Suprapubic skin (tissue), 4 donors: ENCODE data around the gene TMEM203. TPM values are rescaled to one million over a fixed set of nuclear protein-coding genes. Genes with fewer than 3 reads are reported as not detected.
A peak's percentile ranks its signal among the peaks of the same experiment; 100 is the strongest.

ENCODE experiments used
- DNase-seq, 2 donors: peaks; one replicate each; pipeline ENCODE4 v3.0.0-alpha.2; 2019; ENCODE audit warnings: low spot score in 2 of 2
- H3K27ac ChIP-seq: fragments of 200-600 bp; sonication (generic); one replicate; pipeline ENCODE4 v1.5.1; 2019
- H3K27me3 ChIP-seq: fragments of 200-600 bp; sonication (generic); one replicate; pipeline ENCODE4 v1.5.1; 2019
- H3K36me3 ChIP-seq: fragments of 200-600 bp; sonication (generic); one replicate; pipeline ENCODE4 v1.5.1; 2019
- H3K4me1 ChIP-seq: fragments of 200-600 bp; sonication (generic); one replicate; pipeline ENCODE4 v1.5.1; 2019
- H3K4me3 ChIP-seq: fragments of 200-600 bp; sonication (generic); one replicate; pipeline ENCODE4 v1.5.1; 2019; ENCODE audit warnings: mild to moderate bottlenecking
- H3K9me3 ChIP-seq: fragments of 200-600 bp; sonication (generic); one replicate; pipeline ENCODE4 v1.5.1; 2019
- CTCF ChIP-seq, 2 donors: fragments of 200-600 bp in 1 of 2; fragments of 450-650 bp in 1 of 2; sonication (generic) in 1 of 2; IDR thresholded peaks; one replicate each; pipeline ENCODE4 v1.5.1; 2016 to 2019; ENCODE audit warnings: antibody characterized with exemption in 2 of 2, mild to moderate bottlenecking in 1 of 2, moderate library complexity in 1 of 2
- EP300 ChIP-seq: sonication (generic); formaldehyde crosslinking; IDR thresholded peaks from one replicate; pipeline ENCODE4 v1.6.1; 2017; ENCODE audit warnings: antibody characterized with exemption
- POLR2A ChIP-seq, 2 donors: fragments of 450-650 bp; IDR thresholded peaks; one replicate each; pipeline ENCODE4 v1.6.1; 2017; ENCODE audit warnings: antibody characterized with exemption in 2 of 2, mild to moderate bottlenecking in 2 of 2, moderate library complexity in 2 of 2
- POLR2AphosphoS5 ChIP-seq, 3 donors: sonication (generic); formaldehyde crosslinking; IDR thresholded peaks; one replicate each; pipeline ENCODE4 v1.6.1; 2017; ENCODE audit warnings: antibody characterized with exemption in 3 of 3
- WGBS: methylation state at CpG from one replicate; pipeline ENCODE4 v1.1.5; 2018; 5-methylcytosine and 5-hydroxymethylcytosine counted together
- total RNA-seq, 4 donors: library from RNA; depleted of rRNA; stranded (reverse); fragments of >200 nt; gene quantifications; one replicate each; pipeline ENCODE4 v1.1.0, GENCODE V29; 2016

TMEM203 gene
- total RNA-seq, 4 donors from 2014 or later, result 25.0 to 52.4 (median 40.8) TPM

- peak in 1 of 2 donors; percentile 88 for DNase-seq
Observed at GRCh38 chr9:137217276-137218211, 12.1 kb upstream of the TMEM203 start.

GRCh38 chr9:137216188-137216965 is 10.9 kb upstream of the TMEM203 start:
- Histone ChIP-seq H3K9me3 (no peaks in the 10 kb centered on the region), H3K27ac (no peak overlapping the region), H3K4me3 (no peak overlapping the region), H3K4me1 (peaks cover 27% of the 10 kb centered on the region), H3K36me3 (peaks cover 10% of the 10 kb centered on the region), H3K27me3 (no peaks in the 10 kb centered on the region)
- 100% methylated on average over 3 of the region's 30 CpGs for WGBS
- TF ChIP-seq POLR2AphosphoS5 (IDR thresholded peaks at IDR 0.05), result no peak
- no peak for TF ChIP-seq CTCF (IDR thresholded peaks at IDR 0.05)
- TF ChIP-seq EP300, result no peak
- TF ChIP-seq POLR2A (IDR thresholded peaks at IDR 0.05), result no peak
- no peak for DNase-seq

More at GRCh38 chr9:137217276-137218211, 12.1 kb upstream of the TMEM203 start:
- peaks cover 10% of the 10 kb centered on the region for H3K36me3 ChIP-seq
- no peaks in the 10 kb centered on the region for H3K9me3 ChIP-seq
- H3K4me3 ChIP-seq, result peak overlapping the region; percentile 40
- peaks cover 36% of the 10 kb centered on the region for H3K4me1 ChIP-seq
- WGBS, result 0% methylated on average over 7 of the region's 36 CpGs
- H3K27ac ChIP-seq, result peak overlapping the region; percentile 80
- TF ChIP-seq POLR2AphosphoS5 (IDR thresholded peaks at IDR 0.05) (no peak), EP300 (no peak), POLR2A (IDR thresholded peaks at IDR 0.05) (no peak), CTCF (IDR thresholded peaks at IDR 0.05) (no peak)
- no peaks in the 10 kb centered on the region for H3K27me3 ChIP-seq

GRCh38 chr9:137215196-137215986 is 9.9 kb upstream of the TMEM203 start:
- Histone ChIP-seq H3K27ac (no peak overlapping the region), H3K9me3 (no peaks in the 10 kb centered on the region), H3K4me1 (peaks cover 27% of the 10 kb centered on the region), H3K4me3 (no peak overlapping the region), H3K36me3 (peaks cover 10% of the 10 kb centered on the region), H3K27me3 (no peaks in the 10 kb centered on the region)
- no peak for TF ChIP-seq EP300
- no peak for TF ChIP-seq CTCF (IDR thresholded peaks at IDR 0.05)
- TF ChIP-seq POLR2A (IDR thresholded peaks at IDR 0.05), result no peak
- TF ChIP-seq POLR2AphosphoS5 (IDR thresholded peaks at IDR 0.05), result no peak
- 91% methylated on average over 8 of the region's 22 CpGs for WGBS
- DNase-seq, result no peak

- H3K9me3 ChIP-seq, result no peaks in the 10 kb centered on the region
- TF ChIP-seq POLR2A (IDR thresholded peaks at IDR 0.05), result no peak
- TF ChIP-seq POLR2AphosphoS5 (IDR thresholded peaks at IDR 0.05), result no peak
- no peak for TF ChIP-seq EP300
- TF ChIP-seq CTCF (IDR thresholded peaks at IDR 0.05), result no peak
- H3K4me3 ChIP-seq, result no peak overlapping the region
- no peaks in the 10 kb centered on the region for H3K27me3 ChIP-seq
- no peak for DNase-seq
- 94% methylated on average over 19 of the region's 19 CpGs for WGBS
- peaks cover 10% of the 10 kb centered on the region for H3K36me3 ChIP-seq
- peaks cover 27% of the 10 kb centered on the region for H3K4me1 ChIP-seq
- no peak overlapping the region for H3K27ac ChIP-seq
Observed at GRCh38 chr9:137214620-137215019, 9.2 kb upstream of the TMEM203 start.
